Trophoblast cell (in vitro differentiated cells and primary cell): Measurements from ENCODE around the gene NOSIP.

Experiments used
- DNase-seq, 2 donors: peaks; one replicate each; pipeline ENCODE4 v3.0.0-alpha.2; 2016
- H2AFZ ChIP-seq: 2 replicates; pipeline ENCODE4 v1.6.1; 2013; ENCODE audit warnings: low read length, moderate library complexity, mild to moderate bottlenecking; ENCODE audit not compliant: insufficient read depth, poor library complexity
- H2AK5ac ChIP-seq: 2 replicates; pipeline ENCODE4 v1.6.1; 2013; ENCODE audit warnings: mild to moderate bottlenecking, low read length
- H2BK120ac ChIP-seq: 2 replicates; pipeline ENCODE4 v1.6.1; 2013; ENCODE audit warnings: low read length, mild to moderate bottlenecking, moderate library complexity; ENCODE audit not compliant: insufficient read depth, poor library complexity
- H2BK12ac ChIP-seq: 2 replicates; pipeline ENCODE4 v1.6.1; 2013; ENCODE audit warnings: mild to moderate bottlenecking, low read length, moderate library complexity
- H2BK5ac ChIP-seq: 2 replicates; pipeline ENCODE4 v1.6.1; 2013; ENCODE audit warnings: low read length, low read depth, moderate library complexity, mild to moderate bottlenecking; ENCODE audit not compliant: poor library complexity
- H3K14ac ChIP-seq: 2 replicates; pipeline ENCODE4 v1.6.1; 2013; ENCODE audit warnings: mild to moderate bottlenecking, low read length
- H3K18ac ChIP-seq: 2 replicates; pipeline ENCODE4 v1.6.1; 2013; ENCODE audit warnings: mild to moderate bottlenecking, low read length
- H3K23ac ChIP-seq: 2 replicates; pipeline ENCODE4 v1.6.1; 2013; ENCODE audit warnings: low read length
- H3K27ac ChIP-seq: 2 replicates; pipeline ENCODE4 v1.5.1; 2013; ENCODE audit warnings: low read depth, mild to moderate bottlenecking, inconsistent platforms, low read length, moderate library complexity
- H3K27me3 ChIP-seq: 2 replicates; pipeline ENCODE4 v1.6.1; 2013; ENCODE audit warnings: inconsistent platforms, mild to moderate bottlenecking, low read length, moderate library complexity; ENCODE audit not compliant: insufficient read depth
- H3K36me3 ChIP-seq, 2 experiments: 1 replicate in 1 of 2; 2 replicates in 1 of 2; pipeline ENCODE4 v1.6.1; 2013; ENCODE audit warnings: low read length in 2 of 2, mild to moderate bottlenecking in 2 of 2, moderate library complexity in 1 of 2; ENCODE audit not compliant: insufficient read depth in 2 of 2, control insufficient read depth in 1 of 2
- H3K4ac ChIP-seq: 2 replicates; pipeline ENCODE4 v1.6.1; 2013; ENCODE audit warnings: low read depth, mild to moderate bottlenecking, low read length, moderate library complexity
- H3K4me1 ChIP-seq, 2 experiments: 1 replicate in 1 of 2; 2 replicates in 1 of 2; pipeline ENCODE4 v1.6.1; 2013; ENCODE audit warnings: low read length in 2 of 2, mild to moderate bottlenecking in 2 of 2, moderate library complexity in 1 of 2; ENCODE audit not compliant: insufficient read depth in 2 of 2, control insufficient read depth in 1 of 2
- H3K4me2 ChIP-seq: 2 replicates; pipeline ENCODE4 v1.6.1; 2013; ENCODE audit warnings: inconsistent platforms, mild to moderate bottlenecking, low read length, moderate library complexity
- H3K4me3 ChIP-seq: 2 replicates; pipeline ENCODE4 v1.5.1; 2013; ENCODE audit warnings: mild to moderate bottlenecking, low read depth, low read length, inconsistent platforms
- H3K79me1 ChIP-seq: one replicate; pipeline ENCODE4 v1.6.1; 2013; ENCODE audit warnings: low read length
- H3K79me2 ChIP-seq: 2 replicates; pipeline ENCODE4 v1.6.1; 2013; ENCODE audit warnings: low read length, mild to moderate bottlenecking; ENCODE audit not compliant: control insufficient read depth, insufficient read depth, poor library complexity
- H3K9ac ChIP-seq: 2 replicates; pipeline ENCODE4 v1.6.1; 2013; ENCODE audit warnings: mild to moderate bottlenecking, low read length
- H3K9me3 ChIP-seq: 2 replicates; pipeline ENCODE4 v1.6.1; 2013; ENCODE audit warnings: low read depth, mild to moderate bottlenecking, control low read depth, inconsistent platforms, low read length; ENCODE audit not compliant: insufficient read depth
- H4K12ac ChIP-seq: 2 replicates; pipeline ENCODE4 v1.6.1; 2013; ENCODE audit warnings: low read depth, mild to moderate bottlenecking, low read length, moderate library complexity
- H4K8ac ChIP-seq: 2 replicates; pipeline ENCODE4 v1.6.1; 2013; ENCODE audit warnings: low read depth, mild to moderate bottlenecking, low read length, moderate library complexity
- H4K91ac ChIP-seq: one replicate; pipeline ENCODE4 v1.6.1; 2013; ENCODE audit warnings: low read depth, mild to moderate bottlenecking, low read length, moderate library complexity
- WGBS: extraction: QIAGEN DNeasy Blood & Tissue Kit; methylation state at CpG from one replicate; pipeline ENCODE4 v1.1.7; 2013; ENCODE audit warnings: missing lambda C conversion rate; ENCODE audit not compliant: insufficient read length, insufficient coverage; ENCODE audit errors: extremely low coverage; 5-methylcytosine and 5-hydroxymethylcytosine counted together

Gene NOSIP

DNA sequence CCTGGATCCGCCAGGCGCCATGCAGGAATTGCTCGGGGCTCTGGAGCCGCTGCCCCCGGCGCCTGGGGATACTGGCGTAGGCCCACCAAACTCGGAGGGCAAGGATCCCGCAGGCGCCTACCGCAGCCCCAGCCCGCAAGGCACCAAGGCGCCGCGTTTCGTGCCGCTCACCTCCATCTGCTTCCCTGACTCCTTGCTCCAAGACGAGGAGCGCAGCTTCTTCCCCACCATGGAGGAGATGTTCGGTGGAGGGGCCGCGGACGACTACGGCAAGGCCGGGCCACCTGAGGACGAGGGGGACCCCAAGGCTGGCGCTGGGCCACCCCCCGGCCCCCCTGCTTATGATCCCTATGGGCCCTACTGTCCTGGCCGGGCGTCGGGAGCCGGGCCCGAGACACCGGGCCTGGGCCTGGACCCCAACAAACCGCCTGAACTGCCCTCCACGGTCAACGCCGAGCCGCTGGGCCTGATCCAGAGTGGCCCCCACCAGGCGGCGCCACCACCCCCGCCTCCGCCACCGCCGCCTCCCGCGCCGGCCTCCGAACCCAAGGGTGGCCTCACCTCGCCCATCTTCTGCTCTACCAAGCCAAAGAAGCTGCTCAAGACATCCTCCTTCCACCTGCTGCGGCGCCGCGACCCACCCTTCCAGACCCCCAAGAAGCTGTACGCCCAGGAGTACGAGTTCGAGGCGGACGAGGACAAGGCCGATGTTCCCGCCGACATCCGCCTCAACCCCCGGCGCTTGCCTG is 16.8 kb upstream of the NOSIP start:
- H3K4ac ChIP-seq: peak overlapping the region; percentile 36
- H2AK5ac ChIP-seq: no peak overlapping the region
- no peak overlapping the region for H2BK120ac ChIP-seq
- DNase-seq: no peak
- no peaks in the 10 kb centered on the region for H3K27me3 ChIP-seq
- no peak overlapping the region for H4K8ac ChIP-seq
- no peak overlapping the region for H3K9ac ChIP-seq
- no peak overlapping the region for H3K14ac ChIP-seq
- H3K4me1 ChIP-seq: peaks cover 0 to 3% of the 10 kb centered on the region in 2 experiments
- H3K27ac ChIP-seq: no peak overlapping the region
- H2AFZ ChIP-seq: no peak overlapping the region
- no CpG with 5 or more reads among the region's 65 CpGs for whole genome bisulfite sequencing
- no peak overlapping the region for H2BK12ac ChIP-seq
- peaks cover under 1% of the 10 kb centered on the region for H3K79me2 ChIP-seq
- peaks cover 2% of the 10 kb centered on the region for H3K79me1 ChIP-seq
- H4K12ac ChIP-seq: peak overlapping the region; percentile 21
- H3K4me2 ChIP-seq: no peak overlapping the region
- H3K36me3 ChIP-seq: peaks cover 72 to 74% of the 10 kb centered on the region in 2 experiments
- no peaks in the 10 kb centered on the region for H3K9me3 ChIP-seq
- no peak overlapping the region for H3K4me3 ChIP-seq
- H3K23ac ChIP-seq: no peak overlapping the region
- no peak overlapping the region for H2BK5ac ChIP-seq
- H4K91ac ChIP-seq: no peak overlapping the region
- H3K18ac ChIP-seq: no peak overlapping the region

GRCh38 chr19:49596407-49596806 is 16.1 kb upstream of the NOSIP start:
- Histone ChIP-seq H2BK12ac (no peak overlapping the region), H3K18ac (no peak overlapping the region), H3K79me1 (peaks cover 8% of the 10 kb centered on the region), H3K4me1 (peaks cover 0 to 3% of the 10 kb centered on the region in 2 experiments), H3K23ac (no peak overlapping the region), H3K9ac (no peak overlapping the region), H3K4me2 (no peak overlapping the region), H2BK120ac (no peak overlapping the region), H3K4ac (no peak overlapping the region), H3K14ac (no peak overlapping the region), H4K91ac (no peak overlapping the region), H2BK5ac (no peak overlapping the region), H3K9me3 (no peaks in the 10 kb centered on the region), H4K12ac (no peak overlapping the region), H3K36me3 (peaks cover 65 to 67% of the 10 kb centered on the region in 2 experiments), H2AFZ (no peak overlapping the region), H2AK5ac (no peak overlapping the region), H3K79me2 (peaks cover 7% of the 10 kb centered on the region), H3K27me3 (no peaks in the 10 kb centered on the region), H3K27ac (no peak overlapping the region), H3K4me3 (no peak overlapping the region), H4K8ac (no peak overlapping the region)
- WGBS: no CpG with 5 or more reads among the region's 15 CpGs
- no peak for DNase-seq

DNA sequence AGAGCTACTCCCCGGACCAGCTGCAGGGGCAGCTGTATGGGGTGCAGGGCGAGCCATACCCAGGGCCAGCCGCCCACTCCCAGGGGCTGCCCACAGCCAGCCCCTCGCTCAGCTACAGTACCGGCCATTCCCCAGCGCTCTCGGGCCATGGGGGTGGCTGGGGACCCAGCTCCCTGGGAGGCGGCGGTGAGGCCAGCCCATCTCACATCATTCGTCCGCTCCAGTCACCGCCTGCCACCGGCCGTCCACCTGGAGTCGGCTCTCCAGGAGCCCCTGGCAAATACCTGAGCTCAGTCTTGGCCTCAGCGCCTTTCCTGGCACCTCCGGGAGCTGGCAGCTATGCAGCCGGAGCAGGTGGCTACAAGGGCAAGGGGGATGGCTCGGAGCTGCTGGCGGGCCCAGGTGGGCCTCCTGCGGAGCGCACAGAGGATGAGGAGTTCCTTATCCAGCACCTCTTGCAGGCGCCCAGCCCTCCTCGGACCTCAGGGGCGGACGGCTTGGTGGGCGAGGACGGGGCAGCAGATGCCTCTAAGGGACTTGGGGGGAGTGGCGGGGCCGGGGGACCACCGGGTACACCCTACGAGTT is 15.6 kb upstream of the NOSIP start:
- no peak overlapping the region for H4K12ac ChIP-seq
- H2BK120ac ChIP-seq: no peak overlapping the region
- no peak for DNase-seq
- H3K23ac ChIP-seq: no peak overlapping the region
- H2BK12ac ChIP-seq: no peak overlapping the region
- H3K36me3 ChIP-seq: peaks cover 61 to 62% of the 10 kb centered on the region in 2 experiments
- H4K8ac ChIP-seq: no peak overlapping the region
- H3K79me1 ChIP-seq: peaks cover 11% of the 10 kb centered on the region
- H4K91ac ChIP-seq: no peak overlapping the region
- no peaks in the 10 kb centered on the region for H3K27me3 ChIP-seq
- H2AK5ac ChIP-seq: no peak overlapping the region
- H2BK5ac ChIP-seq: no peak overlapping the region
- WGBS: no CpG with 5 or more reads among the region's 32 CpGs
- H2AFZ ChIP-seq: no peak overlapping the region
- no peaks in the 10 kb centered on the region for H3K9me3 ChIP-seq
- H3K4me2 ChIP-seq: no peak overlapping the region
- no peak overlapping the region for H3K9ac ChIP-seq
- H3K27ac ChIP-seq: no peak overlapping the region
- peaks cover 8% of the 10 kb centered on the region for H3K79me2 ChIP-seq
- H3K4me1 ChIP-seq: peaks cover 0 to 3% of the 10 kb centered on the region in 2 experiments
- peak overlapping the region; percentile 6 for H3K4ac ChIP-seq
- H3K14ac ChIP-seq: no peak overlapping the region
- H3K18ac ChIP-seq: no peak overlapping the region
- H3K4me3 ChIP-seq: no peak overlapping the region

DNA sequence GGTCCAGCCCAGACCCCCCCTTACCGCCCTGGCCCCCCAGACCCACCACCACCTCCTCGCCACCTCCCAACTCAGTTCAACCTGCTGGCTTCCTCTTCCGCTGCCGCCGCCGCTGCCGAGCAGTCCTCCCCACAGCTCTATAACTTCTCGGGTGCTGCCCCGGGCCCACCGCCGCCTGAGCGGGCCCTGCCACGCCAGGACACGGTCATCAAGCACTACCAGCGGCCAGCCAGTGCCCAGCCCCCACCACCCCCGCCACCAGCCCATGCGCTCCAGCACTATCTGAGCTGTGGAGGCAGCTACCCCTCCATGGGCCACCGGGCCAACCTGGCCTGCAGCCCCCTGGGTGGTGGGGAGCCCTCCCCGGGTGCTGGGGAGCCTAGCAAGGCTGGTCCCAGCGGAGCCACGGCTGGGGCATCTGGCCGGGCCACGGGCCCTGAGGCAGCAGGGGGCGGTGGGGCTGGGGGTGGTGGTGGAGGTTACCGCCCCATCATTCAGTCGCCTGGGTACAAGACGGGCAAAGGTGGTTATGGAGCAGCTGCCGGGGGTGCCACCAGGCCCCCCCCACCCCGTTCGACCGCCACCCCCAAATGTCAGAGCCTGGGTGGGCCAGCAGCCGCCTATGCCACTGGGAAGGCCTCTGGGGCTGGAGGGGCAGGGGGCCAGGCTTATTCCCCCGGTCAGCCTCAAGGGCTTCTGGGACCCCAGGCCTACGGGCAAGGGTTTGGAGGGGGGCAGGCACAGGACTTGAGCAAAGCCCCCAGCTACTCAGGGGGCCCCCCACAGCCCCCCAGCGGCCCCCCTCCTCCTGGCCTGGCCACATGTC is 14.8 kb upstream of the NOSIP start:
- H3K18ac ChIP-seq: no peak overlapping the region
- H4K12ac ChIP-seq: no peak overlapping the region
- no peak overlapping the region for H3K9ac ChIP-seq
- H3K4ac ChIP-seq: peak overlapping the region; percentile 4
- H3K79me2 ChIP-seq: peaks cover 14% of the 10 kb centered on the region
- H4K91ac ChIP-seq: no peak overlapping the region
- no peak overlapping the region for H3K23ac ChIP-seq
- no peak overlapping the region for H3K4me3 ChIP-seq
- H2BK5ac ChIP-seq: no peak overlapping the region
- H3K27me3 ChIP-seq: no peaks in the 10 kb centered on the region
- H2BK12ac ChIP-seq: no peak overlapping the region
- H3K4me2 ChIP-seq: no peak overlapping the region
- H4K8ac ChIP-seq: no peak overlapping the region
- H3K9me3 ChIP-seq: no peaks in the 10 kb centered on the region
- WGBS: no CpG with 5 or more reads among the region's 35 CpGs
- H2AFZ ChIP-seq: no peak overlapping the region
- H3K36me3 ChIP-seq: peaks cover 56 to 58% of the 10 kb centered on the region in 2 experiments
- peaks cover 17% of the 10 kb centered on the region for H3K79me1 ChIP-seq
- no peak overlapping the region for H3K27ac ChIP-seq
- no peak overlapping the region for H2BK120ac ChIP-seq
- peaks cover 3 to 5% of the 10 kb centered on the region in 2 experiments for H3K4me1 ChIP-seq
- no peak overlapping the region for H2AK5ac ChIP-seq
- H3K14ac ChIP-seq: no peak overlapping the region
- DNase-seq: no peak
